Medulla oblongata (tissue), 1 donor: ENCODE measurements around the gene LILRB3.

Source experiments
- DNase-seq: peaks from one replicate; pipeline ENCODE4 v3.0.0-alpha.2; 2015; ENCODE audit errors: extremely low spot score

Gene LILRB3

GRCh38 chr19:54168174-54168917 lies 54.5 kb downstream of the LILRB3 start:
- peak; percentile 87 for DNase-seq
